Stromal cell of bone marrow (primary cell): ENCODE results near the gene CD27.

Experiments used
- DNase-seq: peaks from one replicate; pipeline ENCODE4 v3.0.0-alpha.2; 2012; ENCODE audit warnings: low read depth

Gene CD27

GRCh38 chr12:6434205-6435140 lies 10.3 kb upstream of the CD27 start:
- DNase-seq = no peak

- DNase-seq = no peak
Observed at GRCh38 chr12:6435961-6436715, 8.6 kb upstream of the CD27 start.

GRCh38 chr12:6437586-6437985 lies 7.2 kb upstream of the CD27 start:
- no peak for DNase-seq

- DNase-seq = no peak
Observed at GRCh38 chr12:6438345-6438744, 6.4 kb upstream of the CD27 start.

GRCh38 chr12:6440391-6440790 lies 4.4 kb upstream of the CD27 start:
- DNase-seq = no peak

GRCh38 chr12:6442836-6443235 lies 1.9 kb upstream of the CD27 start:
- no peak for DNase-seq

GRCh38 chr12:6443361-6443983 lies 1.3 kb upstream of the CD27 start:
- no peak for DNase-seq

- no peak for DNase-seq
Observed at GRCh38 chr12:6444031-6444430, 724 bp upstream of the CD27 start.

GRCh38 chr12:6450091-6450868 lies 5.5 kb downstream of the CD27 start:
- no peak for DNase-seq

GRCh38 chr12:6450869-6451347 lies 6.2 kb downstream of the CD27 start:
- DNase-seq = no peak

- DNase-seq = peak; percentile 75
Observed at GRCh38 chr12:6451348-6452244, 6.8 kb downstream of the CD27 start, which contains the start of gene TAPBPL. Gene TAPBPL (plus strand): TSS chr12:6452042. CDS start chr12:6452249, 207 bp downstream.

- no peak for DNase-seq
Observed at GRCh38 chr12:6452245-6452943, 7.6 kb downstream of the CD27 start.

GRCh38 chr12:6452944-6453630 lies 8.3 kb downstream of the CD27 start:
- no peak for DNase-seq

- no peak for DNase-seq
Observed at GRCh38 chr12:6457220-6457945, 12.6 kb downstream of the CD27 start.

GRCh38 chr12:6458281-6459003 lies 13.7 kb downstream of the CD27 start:
- no peak for DNase-seq

- no peak for DNase-seq
Observed at GRCh38 chr12:6459004-6459337, 14.2 kb downstream of the CD27 start.

- no peak for DNase-seq
Observed at GRCh38 chr12:6460751-6461371, 16.1 kb downstream of the CD27 start.
